NCI-H446 treated with DMSO at 0.1 percent for 48 hours (cell line): ENCODE measurements around the gene IRGQ.
"Not testable (repeated sequence)": the region's sequence is repeated elsewhere in the genome, so short reads cannot be mapped to it uniquely, and the experiment has no call there.

ENCODE experiments used
- DNase-seq: peaks from one replicate; lab custom pipeline; 2025; lab: John Stamatoyannopoulos, UW

The IRGQ gene

GRCh38 chr19:43597876-43598275 is 1.9 kb upstream of the IRGQ start:
- DNase-seq: no peak

- DNase-seq: no peak
Observed at GRCh38 chr19:43596842-43597461, 1.0 kb upstream of the IRGQ start.

GRCh38 chr19:43595605-43595998 is 332 bp downstream of the IRGQ start:
- DNase-seq: no peak

- DNase-seq: peak; percentile 19
Observed at GRCh38 chr19:43594710-43595604, 977 bp downstream of the IRGQ start.

- no peak for DNase-seq
Observed at GRCh38 chr19:43594081-43594697, 1.7 kb downstream of the IRGQ start.

GRCh38 chr19:43592800-43593350 is 3.1 kb downstream of the IRGQ start:
- no peak for DNase-seq

DNA sequence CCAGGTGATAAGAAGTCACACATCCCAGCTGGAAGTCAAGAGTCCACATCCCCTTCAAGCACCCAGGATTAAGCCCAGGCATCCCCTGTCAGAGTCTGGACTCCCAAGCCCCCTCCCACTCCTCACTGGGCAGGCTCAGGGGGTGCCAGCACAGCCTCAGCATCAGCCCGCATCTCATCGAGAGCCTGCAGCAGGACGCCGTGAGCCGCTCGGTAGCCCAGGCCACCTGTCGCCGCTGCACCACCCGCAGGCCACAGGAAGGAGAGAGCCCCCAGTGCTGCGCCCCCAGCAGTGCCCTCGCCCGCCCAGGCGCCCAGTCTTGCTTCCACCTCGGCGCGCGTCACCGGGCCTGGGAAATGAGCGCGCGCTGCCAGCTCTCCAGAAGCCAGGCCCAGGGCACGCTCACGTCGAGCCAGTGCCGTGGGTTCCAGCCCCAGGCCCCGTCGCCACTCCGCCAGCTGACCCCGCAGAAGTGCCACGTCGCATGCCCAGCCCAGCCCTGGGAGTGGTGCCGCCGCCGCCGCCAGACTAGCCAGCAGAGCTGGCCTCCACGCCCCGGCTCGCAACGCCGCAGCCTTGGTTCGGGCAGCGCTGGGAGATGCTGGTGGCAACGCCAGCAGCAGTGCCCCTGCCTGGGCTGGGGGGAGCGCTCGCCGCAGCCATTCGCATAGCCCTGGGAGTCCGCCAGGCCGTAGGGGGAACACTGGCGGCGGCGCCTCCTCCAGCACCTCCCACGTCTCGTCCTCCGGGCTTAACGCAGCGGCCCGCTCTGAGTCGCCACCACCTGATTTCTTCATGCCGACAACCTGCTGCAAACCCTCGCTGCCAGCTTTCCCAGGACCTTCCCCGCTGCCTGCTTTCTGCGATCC is 3.8 kb downstream of the IRGQ start:
- DNase-seq: no peak

DNA sequence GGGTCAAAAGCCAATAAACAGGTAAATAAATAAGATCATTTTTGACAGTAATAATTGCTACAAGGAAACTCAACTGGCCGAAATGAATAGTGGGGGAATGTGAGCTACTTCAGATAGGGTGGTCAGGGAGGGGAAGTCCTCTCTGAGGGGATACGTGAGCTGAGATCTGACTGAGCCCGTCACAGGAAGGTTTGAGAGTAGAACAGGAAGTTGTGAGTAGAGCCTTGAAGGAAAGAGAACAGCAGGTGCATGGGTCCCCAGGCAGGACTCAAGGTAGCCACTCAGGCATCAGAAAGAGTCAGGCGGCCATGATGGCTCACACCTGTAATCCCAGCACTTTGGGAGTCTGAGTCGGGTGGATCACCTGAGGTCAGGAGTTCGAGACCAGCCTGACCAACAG is 6.3 kb downstream of the IRGQ start:
- DNase-seq: no peak

DNA sequence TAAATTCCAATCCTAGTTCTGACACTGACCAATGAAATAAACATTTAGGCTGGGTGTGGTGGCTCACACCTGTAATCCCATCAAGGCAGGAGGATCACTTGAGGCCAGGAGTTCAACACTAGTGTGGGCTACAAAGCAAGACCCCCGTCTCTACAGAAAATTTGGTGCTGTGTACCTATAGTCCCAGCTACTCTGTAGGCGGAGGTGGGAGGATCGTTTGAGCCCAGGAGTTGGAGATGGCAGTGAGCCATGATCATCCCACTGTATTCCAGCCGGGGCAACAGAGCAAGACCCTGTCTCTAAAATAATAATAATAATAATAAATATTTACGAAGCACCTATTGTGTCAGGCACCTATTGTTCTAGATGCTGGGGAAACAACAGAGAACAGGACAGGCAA is 6.7 kb downstream of the IRGQ start:
- DNase-seq: no peak

DNA sequence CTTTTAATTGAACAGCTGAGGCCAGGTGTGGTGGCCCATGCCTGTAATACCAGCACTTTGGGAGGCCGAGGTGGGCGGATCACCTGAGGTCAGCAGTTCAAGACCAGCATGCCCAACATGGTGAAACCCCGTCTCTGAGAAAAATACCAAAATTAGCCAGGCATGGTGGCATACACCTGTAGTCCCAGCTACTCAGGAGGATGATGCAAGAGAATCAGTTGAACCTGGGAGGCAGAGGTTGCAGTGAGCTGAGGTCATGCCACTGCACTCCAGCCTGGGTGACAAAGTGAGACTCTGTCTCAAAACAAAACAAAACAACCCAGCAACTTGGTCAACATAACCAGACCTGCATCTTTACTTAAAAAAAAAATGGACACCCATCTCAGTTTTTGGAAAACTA is 8.9 kb downstream of the IRGQ start:
- not testable (repeated sequence) for DNase-seq

- DNase-seq: no peak
Observed at GRCh38 chr19:43586346-43586745, 9.6 kb downstream of the IRGQ start.

GRCh38 chr19:43584484-43584883 is 11.4 kb downstream of the IRGQ start:
- no peak for DNase-seq

GRCh38 chr19:43582495-43582894 is 13.4 kb downstream of the IRGQ start:
- no peak for DNase-seq

- no peak for DNase-seq
Observed at GRCh38 chr19:43581467-43581866, 14.5 kb downstream of the IRGQ start.

- DNase-seq: no peak
Observed at GRCh38 chr19:43578787-43579186, 17.1 kb downstream of the IRGQ start.

DNA sequence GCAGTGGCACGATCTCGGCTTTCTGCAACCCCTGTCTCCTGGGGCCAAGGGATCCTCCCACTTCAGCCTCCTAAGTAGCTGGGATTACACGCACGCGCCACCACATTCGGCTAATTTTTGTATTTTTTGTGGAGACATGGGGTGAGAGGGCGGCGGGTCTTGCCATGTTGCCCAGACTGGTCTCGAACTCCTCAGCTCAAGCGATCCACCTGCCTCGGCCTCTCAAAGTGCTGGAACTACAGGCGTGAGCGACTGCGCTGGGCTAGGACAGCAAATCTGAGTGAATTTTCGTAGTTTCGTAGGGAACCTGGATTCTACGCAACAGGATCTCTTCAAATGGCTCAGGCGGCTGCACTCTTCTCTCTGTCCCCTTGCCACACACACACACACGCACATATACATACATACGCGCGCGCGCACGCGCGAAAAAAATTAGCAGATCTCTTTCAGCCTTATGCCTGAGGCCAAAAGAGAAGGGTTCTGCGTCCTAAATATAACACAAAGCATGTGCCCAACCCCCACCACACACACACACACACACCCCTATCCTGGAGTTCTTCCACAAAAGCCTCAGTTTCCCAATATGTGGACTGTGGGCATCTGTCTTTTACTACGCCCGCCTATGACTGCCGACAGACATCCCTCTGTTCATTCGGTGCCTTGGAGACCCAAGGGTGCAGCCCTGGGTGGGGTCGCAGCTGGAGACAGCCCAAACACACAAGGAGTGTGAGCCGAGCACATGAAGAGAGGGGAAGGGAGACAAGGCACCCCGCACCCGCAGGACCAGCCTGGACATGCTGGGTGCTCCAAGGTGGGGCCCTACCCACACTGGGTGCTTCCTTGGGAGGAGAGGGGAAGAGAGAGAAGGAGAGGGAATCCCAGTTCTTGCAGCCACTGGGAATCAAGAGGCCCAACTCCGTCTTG is 19.7 kb downstream of the IRGQ start:
- DNase-seq: no peak

DNA sequence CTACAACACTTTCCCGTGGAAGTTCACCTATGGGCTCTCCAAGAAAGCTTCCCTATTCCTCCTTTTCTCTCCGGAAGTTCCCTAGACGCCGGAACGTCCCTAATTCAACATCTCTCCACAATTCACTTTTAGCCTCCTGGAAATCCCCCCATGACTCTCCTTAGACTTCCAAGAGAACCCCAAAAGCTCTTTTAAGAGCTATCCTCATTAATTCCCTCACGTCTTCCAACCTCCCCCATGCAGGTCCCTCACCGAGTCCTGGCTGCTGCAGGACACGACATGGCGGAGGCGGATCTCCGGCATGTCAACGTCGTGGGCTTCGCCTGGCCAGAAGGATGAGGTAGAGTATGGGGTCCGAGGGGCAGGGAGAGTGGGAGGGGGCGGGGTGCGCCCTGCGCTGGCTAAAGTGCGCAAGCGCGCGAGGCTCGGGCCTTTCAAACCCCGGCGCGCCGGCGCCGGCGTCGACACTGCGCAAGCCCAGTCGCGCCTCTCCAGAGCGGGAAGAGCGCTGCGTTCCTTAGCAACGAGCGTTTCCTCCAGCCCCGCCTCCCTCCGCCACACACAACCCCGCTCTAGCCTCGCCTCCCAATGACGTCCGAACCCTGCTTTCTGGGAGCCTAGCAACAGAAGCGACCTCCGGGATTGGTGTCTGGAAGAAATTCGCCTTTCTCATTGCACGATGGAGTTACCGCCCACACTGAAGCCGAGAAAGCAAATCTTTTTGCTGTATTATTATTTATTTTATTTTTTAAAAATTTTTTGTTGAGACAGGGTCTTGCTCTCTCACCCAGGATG is 20.6 kb downstream of the IRGQ start, which contains the start of the genes PINLYP and XRCC1:
PINLYP (plus strand) TSS at position 646 of the 795 bp plus-strand sequence. CDS start 1,391 bp downstream, outside the sequence.
XRCC1 (minus strand) TSS at position 372 of the 795 bp plus-strand sequence; CDS start at position 303, 69 bp downstream.
- DNase-seq: peak; percentile 97

GRCh38 chr19:43574424-43575155 is 21.3 kb downstream of the IRGQ start:
- no peak for DNase-seq

- DNase-seq: no peak
Observed at GRCh38 chr19:43572171-43572588, 23.8 kb downstream of the IRGQ start.
